CD4-positive, alpha-beta memory T cell (primary cell): Measurements from ENCODE around the gene LY6G6D. TPM values are rescaled to one million over a fixed set of nuclear protein-coding genes. Genes with fewer than 3 reads are reported as not detected.
A peak's percentile ranks its signal among the peaks of the same experiment; 100 is the strongest.
"Not testable (repeated sequence)": the region's sequence is repeated elsewhere in the genome, so short reads cannot be mapped to it uniquely, and the experiment has no call there.

Experiments
- CTCF ChIA-PET: fragments of 350-600 bp; sonication (Branson Sonifier 250); formaldehyde crosslinking; loops from one replicate; lab custom pipeline; 2021; ENCODE audit warnings: inconsistent platforms; ENCODE audit not compliant: partially characterized antibody; lab: Charles Lee
- POLR2A ChIA-PET: fragments of 350-600 bp; sonication (Branson Sonifier 250); formaldehyde crosslinking; loops from one replicate; lab custom pipeline; 2021; ENCODE audit not compliant: partially characterized antibody; lab: Charles Lee
- DNase-seq, 5 donors: peaks; one replicate each; pipeline versions ENCODE4 v3.0.0 to v3.0.0-alpha.2; 2020 to 2022; ENCODE audit warnings: mixed read lengths in 1 of 5
- H3K27ac ChIP-seq: one replicate; pipeline ENCODE4 v1.7.0; 2013; ENCODE audit warnings: low read depth, low read length
- H3K27me3 ChIP-seq: 2 replicates; pipeline ENCODE4 v1.7.0; 2013; ENCODE audit warnings: mild to moderate bottlenecking, low read length, moderate library complexity; ENCODE audit not compliant: insufficient read depth
- H3K36me3 ChIP-seq: 2 replicates; pipeline ENCODE4 v1.7.0; 2013; ENCODE audit warnings: mild to moderate bottlenecking, low read length, moderate library complexity; ENCODE audit not compliant: insufficient read depth
- H3K4me1 ChIP-seq: 2 replicates; pipeline ENCODE4 v1.7.0; 2013; ENCODE audit warnings: mild to moderate bottlenecking, low read length, moderate library complexity; ENCODE audit not compliant: insufficient read depth
- H3K4me3 ChIP-seq, 2 donors: one replicate each; pipeline ENCODE4 v1.7.0; 2013; ENCODE audit warnings: low read length in 2 of 2, mild to moderate bottlenecking in 1 of 2
- H3K9me3 ChIP-seq, 2 donors: one replicate each; pipeline ENCODE4 v1.7.0; 2013; ENCODE audit warnings: low read length in 2 of 2, control low read depth in 1 of 2; ENCODE audit not compliant: control insufficient read depth in 1 of 2
- H3K27ac Mint-ChIP-seq, 7 donors: one replicate each; pipeline ENCODE4 v1.8.0; 2020 to 2021; ENCODE audit warnings: mixed read lengths in 7 of 7, mild to moderate bottlenecking in 6 of 7, inconsistent platforms in 3 of 7, moderate library complexity in 3 of 7
- H3K27me3 Mint-ChIP-seq, 2 donors: one replicate each; pipeline ENCODE4 v1.8.0; 2020 to 2021; ENCODE audit warnings: mixed read lengths in 2 of 2
- H3K36me3 Mint-ChIP-seq, 2 donors: one replicate each; pipeline ENCODE4 v1.8.0; 2020 to 2021; ENCODE audit warnings: mixed read lengths in 2 of 2, inconsistent platforms in 1 of 2, mild to moderate bottlenecking in 1 of 2
- H3K4me1 Mint-ChIP-seq, 4 donors: one replicate each; pipeline ENCODE4 v1.8.0; 2020 to 2021; ENCODE audit warnings: mixed read lengths in 4 of 4, mild to moderate bottlenecking in 1 of 4
- H3K4me3 Mint-ChIP-seq, 8 donors: one replicate each; pipeline ENCODE4 v1.8.0; 2020 to 2021; ENCODE audit warnings: mixed read lengths in 8 of 8, mild to moderate bottlenecking in 7 of 8, moderate library complexity in 6 of 8, inconsistent platforms in 3 of 8
- H3K9me3 Mint-ChIP-seq, 8 donors: one replicate each; pipeline ENCODE4 v1.8.0; 2020 to 2021; ENCODE audit warnings: mixed read lengths in 8 of 8, mild to moderate bottlenecking in 5 of 8, inconsistent platforms in 3 of 8, moderate library complexity in 1 of 8
- intact Hi-C: fragments of 100-400 bp; cut with micrococcal nuclease; formaldehyde crosslinking; loops from one replicate; pipeline ENCODE4 v1.15.1; 2023
- polyA plus RNA-seq, 2 donors: library from polyadenylated mRNA; unstranded; fragments of 300-500 nt; fragmentation: Illumina TruSeq; gene quantifications; one replicate each; pipeline ENCODE4 v1.2.3, GENCODE V29; 2021
- total RNA-seq, 2 experiments: library from RNA; stranded (reverse); gene quantifications; one replicate each; pipeline ENCODE4 v1.2.3, GENCODE V29; 2021

LY6G6D gene
- total and polyA plus RNA-seq, 4 experiments from 2014 or later, result not detected

- H3K27me3 Mint-ChIP-seq, result not testable (repeated sequence)
- peaks cover 5 to 16% (median 11%) of the 10 kb centered on the region in 4 donors for H3K4me1 Mint-ChIP-seq
These were observed 6.0 kb upstream of the LY6G6D start for GRCh38 chr6:31709157-31709556.

GRCh38 chr6:31710523-31711219 lies 4.5 kb upstream of the LY6G6D start:
- Mint-ChIP-seq H3K27me3 (peaks cover 0 to 1% of the 10 kb centered on the region in 2 donors), H3K4me1 (peaks cover 5 to 16% (median 12%) of the 10 kb centered on the region in 4 donors), H3K4me3 (peak overlapping the region in 1 of 8 donors; percentile 9), H3K27ac (no peak overlapping the region), H3K9me3 (no peaks in the 10 kb centered on the region), H3K36me3 (no peaks in the 10 kb centered on the region)
- no peaks in the 10 kb centered on the region for H3K9me3 ChIP-seq
- H3K4me1 ChIP-seq, result peaks cover 11% of the 10 kb centered on the region
- no peak overlapping the region for H3K4me3 ChIP-seq
- intact Hi-C loops, result no loop called here
- H3K27me3 ChIP-seq, result no peaks in the 10 kb centered on the region
- no peak for DNase-seq
- ChIA-PET CTCF (interaction anchor here (1.1 kb wide), 1 partner anchor 101 kb away, joined by 3 read pairs; no protein-coding TSS in a partner anchor), POLR2A (interaction anchor here (1.6 kb wide), 1 partner anchor 8 kb away, joined by 9 read pairs; the partner anchor contains the start of gene ABHD16A)
- H3K36me3 ChIP-seq, result no peaks in the 10 kb centered on the region
- no peak overlapping the region for H3K27ac ChIP-seq

More at GRCh38 chr6:31709157-31709556, 6.0 kb upstream of the LY6G6D start:
- CTCF ChIA-PET, result interaction anchor here (0.6 to 0.8 kb wide), 2 partner anchors 60 to 435 kb away, joined by 3 to 4 read pairs; no protein-coding TSS in a partner anchor
- H3K4me3 Mint-ChIP-seq, H3K4me3 ChIP-seq, H3K36me3 ChIP-seq, H3K27me3 ChIP-seq, H3K27ac ChIP-seq, H3K9me3 Mint-ChIP-seq, H3K27ac Mint-ChIP-seq, H3K36me3 Mint-ChIP-seq, H3K9me3 ChIP-seq, POLR2A ChIA-PET, intact Hi-C loops, DNase-seq: not testable (repeated sequence)
- H3K4me1 ChIP-seq, result peaks cover 11% of the 10 kb centered on the region

GRCh38 chr6:31711233-31711632 lies 3.9 kb upstream of the LY6G6D start:
- intact Hi-C loops, result no loop called here
- H3K4me1 Mint-ChIP-seq, result peaks cover 5 to 16% (median 12%) of the 10 kb centered on the region in 4 donors
- Histone ChIP-seq H3K4me3 (no peak overlapping the region), H3K9me3 (no peaks in the 10 kb centered on the region), H3K27me3 (no peaks in the 10 kb centered on the region), H3K27ac (no peak overlapping the region), H3K36me3 (no peaks in the 10 kb centered on the region), H3K4me1 (peaks cover 11% of the 10 kb centered on the region)
- H3K9me3 Mint-ChIP-seq, result no peaks in the 10 kb centered on the region
- H3K27ac Mint-ChIP-seq, result peak overlapping the region in 1 of 7 donors; percentile 36
- no peak for DNase-seq
- peaks cover 0 to 1% of the 10 kb centered on the region in 2 donors for H3K27me3 Mint-ChIP-seq
- POLR2A ChIA-PET, result interaction anchor here (1.6 kb wide), 1 partner anchor 8 kb away, joined by 9 read pairs; the partner anchor contains the start of gene ABHD16A
- CTCF ChIA-PET, result interaction anchor here (1.1 to 2.2 kb wide), 2 partner anchors 101 to 119 kb away, joined by 3 to 9 read pairs; no protein-coding TSS in a partner anchor
- H3K36me3 Mint-ChIP-seq, result no peaks in the 10 kb centered on the region
- no peak overlapping the region for H3K4me3 Mint-ChIP-seq

GRCh38 chr6:31712296-31712695 lies 2.9 kb upstream of the LY6G6D start:
- Histone ChIP-seq H3K27ac (no peak overlapping the region), H3K4me1 (peaks cover 11% of the 10 kb centered on the region), H3K4me3 (no peak overlapping the region), H3K27me3 (no peaks in the 10 kb centered on the region), H3K9me3 (no peaks in the 10 kb centered on the region), H3K36me3 (no peaks in the 10 kb centered on the region)
- peak overlapping the region in 1 of 7 donors; percentile 15 for H3K27ac Mint-ChIP-seq
- intact Hi-C loops, result no loop called here
- no peak for DNase-seq
- peaks cover 5 to 16% (median 12%) of the 10 kb centered on the region in 4 donors for H3K4me1 Mint-ChIP-seq
- ChIA-PET CTCF (interaction anchor here (2.2 kb wide), 1 partner anchor 118 kb away, joined by 9 read pairs; no protein-coding TSS in a partner anchor), POLR2A (interaction anchor here (0.8 to 1.6 kb wide), 3 partner anchors 9 to 118 kb away, joined by 3 to 9 read pairs (median 6); partner anchors contain the start of gene ABHD16A)
- H3K9me3 Mint-ChIP-seq, result no peaks in the 10 kb centered on the region
- no peaks in the 10 kb centered on the region for H3K36me3 Mint-ChIP-seq
- peaks cover 0 to 1% of the 10 kb centered on the region in 2 donors for H3K27me3 Mint-ChIP-seq
- H3K4me3 Mint-ChIP-seq, result no peak overlapping the region

GRCh38 chr6:31713465-31713864 lies 1.7 kb upstream of the LY6G6D start:
- intact Hi-C loops, result no loop called here
- peaks cover 5 to 16% (median 12%) of the 10 kb centered on the region in 4 donors for H3K4me1 Mint-ChIP-seq
- peaks cover 0 to 1% of the 10 kb centered on the region in 2 donors for H3K27me3 Mint-ChIP-seq

GRCh38 chr6:31713991-31714684 lies 1.0 kb upstream of the LY6G6D start:
- Mint-ChIP-seq H3K4me3 (no peak overlapping the region), H3K27ac (peak overlapping the region in 1 of 7 donors; percentile 2), H3K4me1 (peaks cover 5 to 16% (median 12%) of the 10 kb centered on the region in 4 donors), H3K27me3 (peaks cover 0 to 1% of the 10 kb centered on the region in 2 donors), H3K9me3 (no peaks in the 10 kb centered on the region), H3K36me3 (no peaks in the 10 kb centered on the region)
- no peak overlapping the region for H3K4me3 ChIP-seq
- POLR2A ChIA-PET, result interaction anchor here (1.4 kb wide), 1 partner anchor 13 kb away, joined by 4 read pairs; no protein-coding TSS in a partner anchor
- H3K4me1 ChIP-seq, result peaks cover 11% of the 10 kb centered on the region
- no peaks in the 10 kb centered on the region for H3K27me3 ChIP-seq
- no peaks in the 10 kb centered on the region for H3K9me3 ChIP-seq
- no peaks in the 10 kb centered on the region for H3K36me3 ChIP-seq
- intact Hi-C loops, result no loop called here
- CTCF ChIA-PET, result interaction anchor here (1.3 kb wide), 1 partner anchor 9 kb away, joined by 3 read pairs; the partner anchor contains the start of gene MPIG6B
- H3K27ac ChIP-seq, result no peak overlapping the region
- DNase-seq, result no peak

More at GRCh38 chr6:31713465-31713864, 1.7 kb upstream of the LY6G6D start:
- no peaks in the 10 kb centered on the region for H3K9me3 Mint-ChIP-seq
- H3K36me3 Mint-ChIP-seq, result no peaks in the 10 kb centered on the region
- Histone ChIP-seq H3K9me3 (no peaks in the 10 kb centered on the region), H3K4me1 (peaks cover 11% of the 10 kb centered on the region), H3K27me3 (no peaks in the 10 kb centered on the region), H3K4me3 (no peak overlapping the region), H3K36me3 (no peaks in the 10 kb centered on the region), H3K27ac (no peak overlapping the region)
- ChIA-PET POLR2A (interaction anchor here (0.8 kb wide), 1 partner anchor 10 kb away, joined by 3 read pairs; the partner anchor contains the start of gene ABHD16A), CTCF (interaction anchor here (1.3 kb wide), 1 partner anchor 10 kb away, joined by 3 read pairs; the partner anchor contains the start of gene MPIG6B)
- no peak overlapping the region for H3K27ac Mint-ChIP-seq
- H3K4me3 Mint-ChIP-seq, result no peak overlapping the region
- no peak for DNase-seq
